ENCODE results near the gene KIAA1549. TPM values are rescaled to one million over a fixed set of nuclear protein-coding genes. Genes with fewer than 3 reads are reported as not detected.

The KIAA1549 gene
- total RNA-seq, 4 donors from 2014 or later: 0.75 to 2.1 (median 1.2) TPM

- TF ChIP-seq CTCF (IDR thresholded peaks at IDR 0.05; ENCODE audit: low read depth): no peak
These were observed 115.3 kb downstream of the KIAA1549 start for GRCh38 chr7:138865843-138866242.

- TF ChIP-seq CTCF (IDR thresholded peaks at IDR 0.05; ENCODE audit: low read depth): no peak
These were observed 116.5 kb downstream of the KIAA1549 start for GRCh38 chr7:138864667-138865066.

- no peak for TF ChIP-seq CTCF (IDR thresholded peaks at IDR 0.05; ENCODE audit: low read depth)
These were observed 117.3 kb downstream of the KIAA1549 start for GRCh38 chr7:138863931-138864330.

GRCh38 chr7:138861051-138861450, 120.1 kb downstream of the KIAA1549 start:
- TF ChIP-seq CTCF (IDR thresholded peaks at IDR 0.05; ENCODE audit: low read depth): no peak

- no peak for TF ChIP-seq CTCF (IDR thresholded peaks at IDR 0.05; ENCODE audit: low read depth)
These were observed 123.5 kb downstream of the KIAA1549 start for GRCh38 chr7:138857728-138858127.

- TF ChIP-seq CTCF (IDR thresholded peaks at IDR 0.05; ENCODE audit: low read depth): no peak
These were observed 127.0 kb downstream of the KIAA1549 start for GRCh38 chr7:138854115-138854645.

- TF ChIP-seq CTCF (IDR thresholded peaks at IDR 0.05; ENCODE audit: low read depth): no peak
These were observed 127.7 kb downstream of the KIAA1549 start for GRCh38 chr7:138853448-138853847.

Measured in subcutaneous adipose tissue (tissue), 4 donors.